ENCODE data around the gene DDA1. TPM values are rescaled to one million over a fixed set of nuclear protein-coding genes. Genes with fewer than 3 reads are reported as not detected.

Gene DDA1
- total and polyA plus RNA-seq, 9 of the 15 experiments (the other 6 are each of a cell fraction or from before 2014, with no cell fraction given) = 1.4 to 83.8 (median 33.8) TPM

DNA sequence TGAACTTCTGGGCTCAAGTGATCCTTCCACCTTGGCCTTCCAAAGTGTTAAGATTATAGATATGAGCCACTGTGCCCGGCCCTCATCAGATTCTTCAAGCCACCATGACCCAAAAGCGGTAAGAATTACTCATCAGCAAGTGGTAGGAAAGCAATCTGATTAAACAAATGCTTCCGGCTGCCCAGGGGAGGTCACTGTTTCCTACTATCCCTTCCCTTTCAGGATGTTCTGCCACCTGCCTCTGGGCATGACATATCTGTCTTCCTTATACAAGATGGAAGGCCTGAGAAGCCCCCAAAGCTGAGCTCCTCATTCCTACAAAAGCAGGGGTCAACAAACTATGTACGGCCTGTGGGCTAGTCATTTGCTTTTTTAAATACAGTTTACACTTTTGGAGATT is 13.1 kb upstream of the DDA1 start (continued):
- TF ChIP-seq, protein P1, sequence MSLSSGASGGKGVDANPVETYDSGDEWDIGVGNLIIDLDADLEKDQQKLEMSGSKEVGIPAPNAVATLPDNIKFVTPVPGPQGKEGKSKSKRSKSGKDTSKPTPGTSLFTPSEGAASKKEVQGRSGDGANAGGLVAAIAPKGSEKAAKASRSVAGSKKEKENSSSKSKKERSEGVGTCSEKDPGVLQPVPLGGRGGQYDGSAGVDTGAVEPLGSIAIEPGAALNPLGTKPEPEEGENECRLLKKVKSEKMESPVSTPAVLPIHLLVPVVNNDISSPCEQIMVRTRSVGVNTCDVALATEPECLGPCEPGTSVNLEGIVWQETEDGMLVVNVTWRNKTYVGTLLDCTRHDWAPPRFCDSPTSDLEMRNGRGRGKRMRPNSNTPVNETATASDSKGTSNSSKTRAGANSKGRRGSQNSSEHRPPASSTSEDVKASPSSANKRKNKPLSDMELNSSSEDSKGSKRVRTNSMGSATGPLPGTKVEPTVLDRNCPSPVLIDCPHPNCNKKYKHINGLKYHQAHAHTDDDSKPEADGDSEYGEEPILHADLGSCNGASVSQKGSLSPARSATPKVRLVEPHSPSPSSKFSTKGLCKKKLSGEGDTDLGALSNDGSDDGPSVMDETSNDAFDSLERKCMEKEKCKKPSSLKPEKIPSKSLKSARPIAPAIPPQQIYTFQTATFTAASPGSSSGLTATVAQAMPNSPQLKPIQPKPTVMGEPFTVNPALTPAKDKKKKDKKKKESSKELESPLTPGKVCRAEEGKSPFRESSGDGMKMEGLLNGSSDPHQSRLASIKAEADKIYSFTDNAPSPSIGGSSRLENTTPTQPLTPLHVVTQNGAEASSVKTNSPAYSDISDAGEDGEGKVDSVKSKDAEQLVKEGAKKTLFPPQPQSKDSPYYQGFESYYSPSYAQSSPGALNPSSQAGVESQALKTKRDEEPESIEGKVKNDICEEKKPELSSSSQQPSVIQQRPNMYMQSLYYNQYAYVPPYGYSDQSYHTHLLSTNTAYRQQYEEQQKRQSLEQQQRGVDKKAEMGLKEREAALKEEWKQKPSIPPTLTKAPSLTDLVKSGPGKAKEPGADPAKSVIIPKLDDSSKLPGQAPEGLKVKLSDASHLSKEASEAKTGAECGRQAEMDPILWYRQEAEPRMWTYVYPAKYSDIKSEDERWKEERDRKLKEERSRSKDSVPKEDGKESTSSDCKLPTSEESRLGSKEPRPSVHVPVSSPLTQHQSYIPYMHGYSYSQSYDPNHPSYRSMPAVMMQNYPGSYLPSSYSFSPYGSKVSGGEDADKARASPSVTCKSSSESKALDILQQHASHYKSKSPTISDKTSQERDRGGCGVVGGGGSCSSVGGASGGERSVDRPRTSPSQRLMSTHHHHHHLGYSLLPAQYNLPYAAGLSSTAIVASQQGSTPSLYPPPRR (CRISPR knock-in tag; IDR thresholded peaks at IDR 0.05; ENCODE audit: borderline replicate concordance) = no peak
- no peak for TF ChIP-seq HNRNPK (IDR thresholded peaks at IDR 0.05; ENCODE audit: low read depth, low read length, poor library complexity, severe bottlenecking)
- TF ChIP-seq SRSF1 (IDR thresholded peaks at IDR 0.05; ENCODE audit: low read depth, low read length) = no peak
- 0 out of 2 replicates have a peak, but pooled peaks have one; percentile 18 for TF ChIP-seq ETV1 (tag; conservative IDR thresholded peaks at IDR 0.05; ENCODE audit: low read depth)
- peak; percentile 27; the same call in 1 of the 2 replicates for TF ChIP-seq NR2C1 (IDR thresholded peaks at IDR 0.05)
- TF ChIP-seq NR2C1 (tag; IDR thresholded peaks at IDR 0.05) = peak; percentile 76
- TF ChIP-seq JUND (IDR thresholded peaks at IDR 0.05; ENCODE audit: borderline replicate concordance, low read depth, low read length) = peak; percentile 63; the same call in 1 of the 2 replicates
- TF ChIP-seq JUND (tag; IDR thresholded peaks at IDR 0.05; ENCODE audit: borderline replicate concordance, low read depth, low read length) = no peak
- TF ChIP-seq CHD7 (IDR thresholded peaks at IDR 0.05; ENCODE audit: low read depth, low read length) = no peak

Measured in K562 (cell line).